Activated CD4-positive, alpha-beta memory T cell treated with anti-CD3 and anti-CD28 coated beads, Interleukin-2, amount 10 ng/mL, durations not matched to agents 7 days and 5 days (primary cell): ENCODE data around the gene SLC25A1. TPM values are rescaled to one million over a fixed set of nuclear protein-coding genes. Genes with fewer than 3 reads are reported as not detected.
A peak's percentile ranks its signal among the peaks of the same experiment; 100 is the strongest.

Experiments used
- CTCF ChIA-PET: fragments of 350-600 bp; sonication (Branson Sonifier 250); formaldehyde crosslinking; loops from one replicate; lab custom pipeline; 2021; ENCODE audit warnings: antibody characterized with exemption, inconsistent platforms; lab: Charles Lee
- POLR2A ChIA-PET: fragments of 350-600 bp; sonication (Branson Sonifier 250); formaldehyde crosslinking; loops from one replicate; lab custom pipeline; 2021; ENCODE audit warnings: antibody characterized with exemption; lab: Charles Lee
- DNase-seq: peaks from one replicate; pipeline ENCODE4 v3.0.0-alpha.2; 2020
- H3K27ac Mint-ChIP-seq: one replicate; pipeline ENCODE4 v1.8.0; 2021; ENCODE audit warnings: mild to moderate bottlenecking, mixed read lengths
- H3K27me3 Mint-ChIP-seq: one replicate; pipeline ENCODE4 v1.8.0; 2021; ENCODE audit warnings: mixed read lengths
- H3K36me3 Mint-ChIP-seq: one replicate; pipeline ENCODE4 v1.8.0; 2021; ENCODE audit warnings: low read depth, mixed read lengths
- H3K4me1 Mint-ChIP-seq: one replicate; pipeline ENCODE4 v1.8.0; 2021; ENCODE audit warnings: mixed read lengths
- H3K4me3 Mint-ChIP-seq: one replicate; pipeline ENCODE4 v1.8.0; 2021; ENCODE audit warnings: mild to moderate bottlenecking, mixed read lengths
- H3K9me3 Mint-ChIP-seq: one replicate; pipeline ENCODE4 v1.8.0; 2021; ENCODE audit warnings: mixed read lengths
- total RNA-seq, 2 experiments: library from RNA; stranded (reverse); gene quantifications; one replicate each; pipeline ENCODE4 v1.2.3, GENCODE V29; 2021

Gene SLC25A1
- total RNA-seq, 2 experiments from 2014 or later, result 62.3 to 63.2 TPM

GRCh38 chr22:19201869-19202798, 23.6 kb upstream of the SLC25A1 start:
- peaks cover 3% of the 10 kb centered on the region for H3K9me3 Mint-ChIP-seq
- no peak overlapping the region for H3K27ac Mint-ChIP-seq
- H3K4me3 Mint-ChIP-seq, result no peak overlapping the region
- peaks cover 7% of the 10 kb centered on the region for H3K27me3 Mint-ChIP-seq
- H3K36me3 Mint-ChIP-seq, result no peaks in the 10 kb centered on the region
- no peaks in the 10 kb centered on the region for H3K4me1 Mint-ChIP-seq
- ChIA-PET POLR2A (no interaction called here), CTCF (no interaction called here)
- no peak for DNase-seq

- H3K36me3 Mint-ChIP-seq, result no peaks in the 10 kb centered on the region
- ChIA-PET CTCF (no interaction called here), POLR2A (no interaction called here)
- H3K27me3 Mint-ChIP-seq, result peaks cover 7% of the 10 kb centered on the region
- H3K4me3 Mint-ChIP-seq, result no peak overlapping the region
- H3K4me1 Mint-ChIP-seq, result peaks cover 1% of the 10 kb centered on the region
- peaks cover 3% of the 10 kb centered on the region for H3K9me3 Mint-ChIP-seq
- H3K27ac Mint-ChIP-seq, result no peak overlapping the region
- DNase-seq, result no peak
Measured at GRCh38 chr22:19201130-19201868, 22.8 kb upstream of the SLC25A1 start.

GRCh38 chr22:19199479-19199878, 20.9 kb upstream of the SLC25A1 start:
- no peak for DNase-seq
- peaks cover 3% of the 10 kb centered on the region for H3K9me3 Mint-ChIP-seq
- POLR2A ChIA-PET, result no interaction called here
- H3K36me3 Mint-ChIP-seq, result no peaks in the 10 kb centered on the region
- H3K27ac Mint-ChIP-seq, result no peak overlapping the region
- CTCF ChIA-PET, result no interaction called here
- H3K4me1 Mint-ChIP-seq, result peaks cover 18% of the 10 kb centered on the region
- H3K27me3 Mint-ChIP-seq, result peaks cover 7% of the 10 kb centered on the region
- no peak overlapping the region for H3K4me3 Mint-ChIP-seq

GRCh38 chr22:19197997-19198865, 19.7 kb upstream of the SLC25A1 start:
- ChIA-PET CTCF (no interaction called here), POLR2A (no interaction called here)
- no peak overlapping the region for H3K27ac Mint-ChIP-seq
- no peak for DNase-seq
- H3K9me3 Mint-ChIP-seq, result peaks cover 3% of the 10 kb centered on the region
- H3K4me3 Mint-ChIP-seq, result no peak overlapping the region
- H3K4me1 Mint-ChIP-seq, result peaks cover 18% of the 10 kb centered on the region
- no peaks in the 10 kb centered on the region for H3K36me3 Mint-ChIP-seq
- H3K27me3 Mint-ChIP-seq, result peaks cover 7% of the 10 kb centered on the region

- H3K36me3 Mint-ChIP-seq, result no peaks in the 10 kb centered on the region
- H3K4me3 Mint-ChIP-seq, result no peak overlapping the region
- H3K9me3 Mint-ChIP-seq, result no peaks in the 10 kb centered on the region
- DNase-seq, result no peak
- peaks cover 18% of the 10 kb centered on the region for H3K4me1 Mint-ChIP-seq
- H3K27me3 Mint-ChIP-seq, result peaks cover 7% of the 10 kb centered on the region
- ChIA-PET CTCF (interaction anchor here (1.2 to 1.3 kb wide), 2 partner anchors 21 to 53 kb away, joined by 3 read pairs; partner anchors contain the start of gene ESS2), POLR2A (interaction anchor here (1.7 kb wide), 1 partner anchor 14 kb away, joined by 4 read pairs; no protein-coding TSS in a partner anchor)
- peak overlapping the region; percentile 9 for H3K27ac Mint-ChIP-seq
Measured at GRCh38 chr22:19196841-19197612, 18.5 kb upstream of the SLC25A1 start.

- peak; percentile 38 for DNase-seq
- Mint-ChIP-seq H3K27me3 (peaks cover 7% of the 10 kb centered on the region), H3K36me3 (no peaks in the 10 kb centered on the region), H3K4me1 (peaks cover 18% of the 10 kb centered on the region), H3K9me3 (no peaks in the 10 kb centered on the region), H3K27ac (no peak overlapping the region), H3K4me3 (no peak overlapping the region)
- CTCF ChIA-PET, result interaction anchor here (0.6 to 1.3 kb wide), 3 partner anchors 17 to 52 kb away, joined by 3 read pairs; partner anchors contain the start of genes ESS2 and SLC25A1
- POLR2A ChIA-PET, result interaction anchor here (0.6 to 1.7 kb wide), 3 partner anchors 10 to 16 kb away, joined by 3 to 4 read pairs (median 3); no protein-coding TSS in a partner anchor
Measured at GRCh38 chr22:19195796-19196731, 17.5 kb upstream of the SLC25A1 start.

GRCh38 chr22:19194766-19195536, 16.4 kb upstream of the SLC25A1 start:
- POLR2A ChIA-PET, result interaction anchor here (1.4 to 1.7 kb wide), 2 partner anchors 12 to 15 kb away, joined by 3 to 4 read pairs; no protein-coding TSS in a partner anchor
- no peak for DNase-seq
- CTCF ChIA-PET, result interaction anchor here (0.6 kb wide), 1 partner anchor 109 kb away, joined by 3 read pairs; no protein-coding TSS in a partner anchor
- no peak overlapping the region for H3K4me3 Mint-ChIP-seq
- H3K27ac Mint-ChIP-seq, result no peak overlapping the region
- H3K4me1 Mint-ChIP-seq, result peaks cover 18% of the 10 kb centered on the region
- H3K36me3 Mint-ChIP-seq, result no peaks in the 10 kb centered on the region
- no peaks in the 10 kb centered on the region for H3K9me3 Mint-ChIP-seq
- H3K27me3 Mint-ChIP-seq, result peaks cover 7% of the 10 kb centered on the region

GRCh38 chr22:19193879-19194278, 15.3 kb upstream of the SLC25A1 start:
- no peak overlapping the region for H3K4me3 Mint-ChIP-seq
- H3K27me3 Mint-ChIP-seq, result peaks cover 10% of the 10 kb centered on the region
- no peaks in the 10 kb centered on the region for H3K36me3 Mint-ChIP-seq
- H3K9me3 Mint-ChIP-seq, result no peaks in the 10 kb centered on the region
- peaks cover 18% of the 10 kb centered on the region for H3K4me1 Mint-ChIP-seq
- DNase-seq, result no peak
- CTCF ChIA-PET, result no interaction called here
- H3K27ac Mint-ChIP-seq, result no peak overlapping the region
- POLR2A ChIA-PET, result interaction anchor here (1.2 kb wide), 1 partner anchor 9 kb away, joined by 3 read pairs; no protein-coding TSS in a partner anchor

GRCh38 chr22:19187716-19188563, 9.4 kb upstream of the SLC25A1 start:
- no peaks in the 10 kb centered on the region for H3K36me3 Mint-ChIP-seq
- POLR2A ChIA-PET, result interaction anchor here (1.2 kb wide), 1 partner anchor 13 kb away, joined by 3 read pairs; no protein-coding TSS in a partner anchor

More at GRCh38 chr22:19187716-19188563, 9.4 kb upstream of the SLC25A1 start:
- peaks cover 3% of the 10 kb centered on the region for H3K27me3 Mint-ChIP-seq
- CTCF ChIA-PET, result no interaction called here
- H3K27ac Mint-ChIP-seq, result no peak overlapping the region
- no peaks in the 10 kb centered on the region for H3K9me3 Mint-ChIP-seq
- DNase-seq, result no peak
- H3K4me1 Mint-ChIP-seq, result no peaks in the 10 kb centered on the region
- H3K4me3 Mint-ChIP-seq, result no peak overlapping the region
